Measurements from ENCODE around the gene PLA2G6.

PLA2G6 gene

DNA sequence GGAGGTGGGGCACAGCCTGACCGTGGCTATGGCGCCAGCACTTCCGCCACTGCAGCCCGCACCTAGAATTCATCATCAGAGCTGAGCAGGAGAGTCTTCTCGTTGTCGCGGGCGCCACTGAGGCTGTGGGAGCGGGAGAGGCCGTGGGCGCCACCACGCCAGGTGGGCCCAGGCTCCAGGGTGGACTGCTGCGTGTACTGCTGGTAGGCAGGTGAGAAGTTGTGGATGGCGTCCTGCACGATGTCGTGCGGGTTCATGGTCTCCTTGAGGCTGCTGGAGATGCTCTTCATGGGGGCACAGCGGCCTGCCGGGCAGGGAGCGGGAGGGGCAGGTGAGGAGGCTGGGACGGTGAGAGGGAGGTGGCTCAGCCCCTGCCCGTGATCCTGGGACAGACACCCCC is 39.8 kb upstream of the PLA2G6 start:
- CTCF ChIA-PET, result interaction anchor here (1.7 kb wide), 1 partner anchor 10 kb away, joined by 8 read pairs; no protein-coding TSS in a partner anchor

DNA sequence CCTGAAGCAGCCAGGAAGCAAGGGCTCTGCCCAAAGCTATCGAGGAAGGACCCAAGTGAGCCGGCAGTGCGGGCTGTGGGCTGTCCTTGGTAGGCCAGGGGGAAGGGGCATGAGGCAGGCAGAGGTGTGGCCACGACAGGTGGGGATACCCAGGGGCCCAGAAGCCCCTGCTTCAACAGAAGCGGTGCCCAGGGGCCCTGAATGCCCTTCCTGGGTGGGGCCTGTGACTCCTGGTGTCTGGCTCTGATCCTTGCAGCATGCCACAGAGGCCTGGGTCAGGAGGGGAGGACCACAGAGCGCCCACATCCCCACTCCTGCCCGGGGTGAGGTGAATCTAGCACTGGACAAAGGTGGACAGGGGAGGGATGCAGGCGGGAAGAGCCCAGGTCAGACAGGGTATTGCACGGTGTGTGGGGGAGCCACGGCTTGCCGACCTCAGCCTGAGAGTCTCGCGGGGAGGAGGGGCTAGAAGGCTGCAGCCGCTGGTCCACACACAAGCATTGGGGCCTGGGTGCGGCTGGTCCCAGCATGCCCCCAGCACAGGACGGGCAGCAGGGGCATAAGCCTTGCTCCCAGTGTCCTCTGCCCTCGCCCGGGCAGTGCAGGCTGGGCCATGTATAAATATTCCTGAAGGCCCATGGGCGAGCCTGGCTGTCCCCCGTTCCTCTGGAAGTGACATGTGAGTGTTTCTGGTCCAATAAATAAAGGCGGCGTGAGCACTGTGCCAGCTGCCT is 39.2 kb upstream of the PLA2G6 start:
- ChIA-PET POLR2A (no interaction called here), CTCF (interaction anchor here (1.4 to 2.7 kb wide), 2 partner anchors 8 to 106 kb away, joined by 4 to 15 read pairs; no protein-coding TSS in a partner anchor)
- H3K4me3 ChIP-seq (ENCODE audit: low read depth, low read length), result no peak overlapping the region
- DNase-seq (ENCODE audit: low read depth, low spot score), result no peak
- TF ChIP-seq, protein P1, sequence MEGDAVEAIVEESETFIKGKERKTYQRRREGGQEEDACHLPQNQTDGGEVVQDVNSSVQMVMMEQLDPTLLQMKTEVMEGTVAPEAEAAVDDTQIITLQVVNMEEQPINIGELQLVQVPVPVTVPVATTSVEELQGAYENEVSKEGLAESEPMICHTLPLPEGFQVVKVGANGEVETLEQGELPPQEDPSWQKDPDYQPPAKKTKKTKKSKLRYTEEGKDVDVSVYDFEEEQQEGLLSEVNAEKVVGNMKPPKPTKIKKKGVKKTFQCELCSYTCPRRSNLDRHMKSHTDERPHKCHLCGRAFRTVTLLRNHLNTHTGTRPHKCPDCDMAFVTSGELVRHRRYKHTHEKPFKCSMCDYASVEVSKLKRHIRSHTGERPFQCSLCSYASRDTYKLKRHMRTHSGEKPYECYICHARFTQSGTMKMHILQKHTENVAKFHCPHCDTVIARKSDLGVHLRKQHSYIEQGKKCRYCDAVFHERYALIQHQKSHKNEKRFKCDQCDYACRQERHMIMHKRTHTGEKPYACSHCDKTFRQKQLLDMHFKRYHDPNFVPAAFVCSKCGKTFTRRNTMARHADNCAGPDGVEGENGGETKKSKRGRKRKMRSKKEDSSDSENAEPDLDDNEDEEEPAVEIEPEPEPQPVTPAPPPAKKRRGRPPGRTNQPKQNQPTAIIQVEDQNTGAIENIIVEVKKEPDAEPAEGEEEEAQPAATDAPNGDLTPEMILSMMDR (IDR thresholded peaks at IDR 0.05; ENCODE audit: insufficient read depth, low read length, missing control alignments), result no peak

More for the DNA sequence above, 39.8 kb upstream of the PLA2G6 start:
- DNase-seq (ENCODE audit: low read depth, low spot score), result no peak
- POLR2A ChIA-PET, result no interaction called here
- H3K4me3 ChIP-seq (ENCODE audit: low read depth, low read length), result no peak overlapping the region
- TF ChIP-seq, protein P1 (IDR thresholded peaks at IDR 0.05; ENCODE audit: insufficient read depth, low read length, missing control alignments), result no peak

DNA sequence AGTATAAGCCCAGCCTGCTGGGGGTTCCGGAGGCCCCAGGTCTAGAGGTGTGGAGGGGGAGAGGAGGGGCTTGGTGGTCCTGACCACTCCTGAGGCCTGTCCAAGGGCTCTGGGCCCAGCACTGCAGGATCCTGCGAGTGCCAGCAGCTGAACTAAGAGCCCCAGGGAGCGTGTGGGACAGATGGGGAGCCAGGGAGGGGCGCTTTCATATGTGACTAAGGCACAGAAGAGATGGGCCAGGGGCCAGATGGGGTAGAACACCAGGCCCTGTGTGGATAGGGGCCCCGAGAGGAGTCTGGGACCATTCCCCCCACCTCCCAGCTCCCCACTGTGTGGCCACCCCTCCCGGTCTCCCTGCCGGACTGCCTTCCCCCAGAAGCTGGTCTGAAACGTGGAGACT is 38.5 kb upstream of the PLA2G6 start:
- no peak overlapping the region for H3K4me3 ChIP-seq (ENCODE audit: low read depth, low read length)
- no peak for DNase-seq (ENCODE audit: low read depth, low spot score)
- ChIA-PET CTCF (interaction anchor here (1.4 to 2.7 kb wide), 2 partner anchors 9 to 105 kb away, joined by 4 to 15 read pairs; no protein-coding TSS in a partner anchor), POLR2A (interaction anchor here (2.9 kb wide), 1 partner anchor 18 kb away, joined by 13 read pairs; the partner anchor contains the start of gene MAFF)
- TF ChIP-seq, protein P1 (IDR thresholded peaks at IDR 0.05; ENCODE audit: insufficient read depth, low read length, missing control alignments), result no peak

DNA sequence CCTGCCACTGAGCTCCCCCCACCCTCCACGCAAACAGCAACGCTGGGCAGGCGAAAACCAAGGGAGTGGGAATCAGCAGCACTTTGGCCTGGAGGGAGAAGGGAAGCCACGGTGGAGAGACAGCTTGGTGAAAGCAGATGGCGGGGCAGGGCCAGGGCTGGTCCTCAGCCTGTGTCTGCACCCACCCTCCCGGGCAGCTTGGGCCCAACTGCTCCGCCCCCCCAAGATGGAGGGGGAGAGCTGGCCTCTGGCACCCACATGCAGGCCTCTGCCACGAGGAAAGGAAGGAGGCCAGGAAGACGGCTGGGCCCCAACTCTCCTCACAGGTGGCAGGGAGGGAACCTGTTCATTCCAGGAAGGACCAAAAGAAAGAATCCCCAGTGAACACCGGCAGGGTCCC is 38.0 kb upstream of the PLA2G6 start:
- no peak for DNase-seq (ENCODE audit: low read depth, low spot score)

DNA sequence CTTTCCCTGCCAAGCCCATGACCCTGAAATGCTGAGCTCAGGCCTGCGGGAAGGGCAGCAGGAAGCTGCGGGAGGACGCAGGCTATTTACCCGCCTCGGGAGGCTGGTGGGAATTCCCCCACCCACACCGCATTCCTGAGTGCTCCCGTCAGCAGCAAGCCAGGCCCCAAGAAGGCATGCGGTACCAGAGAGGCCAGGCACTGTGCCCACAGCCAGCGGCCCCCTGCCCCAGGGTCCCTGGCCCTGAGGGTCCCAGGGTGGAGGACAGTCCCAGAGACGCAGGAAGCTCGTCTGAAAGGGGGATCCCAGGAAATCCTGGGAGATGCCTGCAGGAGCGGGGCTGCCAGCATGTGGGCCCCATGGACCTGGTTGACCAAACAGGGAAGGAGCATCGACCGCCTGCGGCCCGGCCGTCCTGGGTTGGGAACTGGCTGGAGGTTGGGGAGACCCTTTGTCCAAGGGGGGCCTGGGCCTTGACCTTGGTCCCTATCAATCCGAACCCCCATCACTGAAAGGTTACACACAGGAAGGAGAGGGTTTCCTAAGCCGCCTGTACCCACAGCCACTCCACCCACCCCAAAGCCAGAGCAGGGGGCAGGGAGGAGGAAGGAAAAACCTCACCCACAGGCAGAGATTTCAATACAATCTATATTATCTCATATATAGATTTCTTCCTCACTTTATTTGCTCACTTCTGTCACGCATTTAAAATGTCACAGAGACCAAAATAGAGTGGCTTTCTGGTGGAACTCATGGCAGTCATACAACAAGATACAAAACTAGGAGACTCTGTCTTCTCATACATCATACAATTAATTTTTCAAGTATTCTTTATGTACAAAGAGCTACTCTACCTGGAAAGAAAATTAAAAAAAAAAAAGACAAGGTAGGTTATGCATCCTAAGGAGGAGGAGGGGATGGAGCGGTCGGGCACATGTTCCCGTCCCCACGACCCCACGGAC is 37.3 kb upstream of the PLA2G6 start:
- ChIA-PET CTCF (interaction anchor here (0.9 to 2.7 kb wide), 4 partner anchors 8 to 145 kb away, joined by 3 to 15 read pairs (median 5); no protein-coding TSS in a partner anchor), POLR2A (interaction anchor here (0.5 to 2.9 kb wide), 5 partner anchors 10 to 104 kb away, joined by 3 to 13 read pairs (median 3); partner anchors contain the start of gene MAFF)
- peak; percentile 86 for DNase-seq (ENCODE audit: low read depth, low spot score)
- TF ChIP-seq, protein P1 (IDR thresholded peaks at IDR 0.05; ENCODE audit: insufficient read depth, low read length, missing control alignments), result no peak
- H3K4me3 ChIP-seq (ENCODE audit: low read depth, low read length), result no peak overlapping the region

More for the DNA sequence above, 38.0 kb upstream of the PLA2G6 start:
- TF ChIP-seq, protein P1 (IDR thresholded peaks at IDR 0.05; ENCODE audit: insufficient read depth, low read length, missing control alignments), result no peak
- ChIA-PET POLR2A (interaction anchor here (2.9 kb wide), 1 partner anchor 18 kb away, joined by 13 read pairs; the partner anchor contains the start of gene MAFF), CTCF (interaction anchor here (0.9 to 2.7 kb wide), 4 partner anchors 9 to 105 kb away, joined by 3 to 15 read pairs (median 6); no protein-coding TSS in a partner anchor)
- no peak overlapping the region for H3K4me3 ChIP-seq (ENCODE audit: low read depth, low read length)
